Ovary (tissue), 9 donors: ENCODE data around the gene WNT11. TPM values are rescaled to one million over a fixed set of nuclear protein-coding genes. Genes with fewer than 3 reads are reported as not detected.

ENCODE experiments used
- DNase-seq, 5 donors: peaks; one replicate each; pipeline ENCODE4 v3.0.0-alpha.2; 2019 to 2020
- H3K27ac ChIP-seq, 2 donors: fragments of 200-600 bp; one replicate each; pipeline versions ENCODE4 v1.5.1 to v1.8.0; 2019 to 2022
- H3K27me3 ChIP-seq: fragments of 200-600 bp; one replicate; pipeline ENCODE4 v1.8.0; 2022
- H3K36me3 ChIP-seq: fragments of 200-600 bp; sonication (generic); one replicate; pipeline ENCODE4 v1.5.1; 2019
- H3K4me1 ChIP-seq: one replicate; pipeline ENCODE4 v1.8.1; 2013; ENCODE audit warnings: mild to moderate bottlenecking, moderate library complexity; ENCODE audit not compliant: insufficient read depth
- H3K4me3 ChIP-seq: fragments of 200-600 bp; sonication (generic); one replicate; pipeline ENCODE4 v1.5.1; 2017
- H3K9me3 ChIP-seq, 2 donors: fragments of 200-600 bp in 1 of 2; sonication (generic) in 1 of 2; one replicate each; pipeline versions ENCODE4 v1.5.1 to v1.8.1; 2013 to 2019; ENCODE audit warnings: mild to moderate bottlenecking in 1 of 2, moderate library complexity in 1 of 2
- CTCF ChIP-seq, 3 donors: fragments of 450-650 bp in 2 of 3; fragments of 200-600 bp in 1 of 3; IDR thresholded peaks; one replicate each; pipeline versions ENCODE4 v1.5.1 to v1.8.0; 2016 to 2022; ENCODE audit warnings: antibody characterized with exemption in 3 of 3, mild to moderate bottlenecking in 1 of 3
- EP300 ChIP-seq: sonication (generic); formaldehyde crosslinking; IDR thresholded peaks from one replicate; pipeline ENCODE4 v1.6.1; 2017; ENCODE audit warnings: antibody characterized with exemption
- POLR2A ChIP-seq: fragments of 450-650 bp; IDR thresholded peaks from one replicate; pipeline ENCODE4 v1.6.1; 2017; ENCODE audit warnings: antibody characterized with exemption, mild to moderate bottlenecking, moderate library complexity
- WGBS, 3 donors: extraction: QIAGEN DNeasy Blood & Tissue Kit in 1 of 3; methylation state at CpG; one replicate each; pipeline versions ENCODE4 v1.1.5 to v1.1.7; 2013 to 2017; 5-methylcytosine and 5-hydroxymethylcytosine counted together
- intact Hi-C, 4 donors: fragments of 100-400 bp; cut with DNase I; formaldehyde crosslinking; loops; one replicate each; pipeline versions ENCODE4 v1.11.0 to v1.15.1; 2022 to 2023
- polyA plus RNA-seq, 2 donors: library from polyadenylated mRNA; stranded (reverse); fragments of 200-250 nt in 1 of 2; fragments of 350-450 nt in 1 of 2; fragmentation: Illumina TruSeq in 1 of 2; extraction: RNeasy Lipid Tissue Mini Kit (QIAGEN cat#74804) in 1 of 2; gene quantifications; one replicate each; pipeline ENCODE4 v1.2.3, GENCODE V29; 2013 to 2014
- total RNA-seq, 7 donors: library from RNA; depleted of rRNA in 2 of 7; stranded (reverse); fragments of >200 nt in 2 of 7; fragmentation: NEBNext Ultra II Directional in 3 of 7; extraction: Animal tissue kit (Norgen Biotek cat#: 25700) in 3 of 7; gene quantifications; one replicate each; pipeline versions ENCODE4 v1.1.0 to v1.2.4, GENCODE V29; 2016 to 2023
- donor health status: DM: no; HTN: no; CAD: no; lungs with moderate emphysema.
- donor health status: DM: no; HTN: no; CAD: no.
- donor health status: Bipolar disorder and iron deficiency.
- donor health status: DM: yes; HTN: yes; CAD: no.
- donor health status: DM: no; HTN: no; CAD: no.
- donor health status: DM: yes; HTN: yes; CAD: no.

WNT11 gene
- total and polyA plus RNA-seq, 9 donors = 1.1 to 16.4 (median 3.5) TPM

GRCh38 chr11:76186776-76187279, 19.5 kb downstream of the WNT11 start:
- Histone ChIP-seq H3K27me3 (no peaks in the 10 kb centered on the region), H3K27ac (peak overlapping the region in 1 of 2 donors; percentile 89), H3K9me3 (no peaks in the 10 kb centered on the region), H3K36me3 (no peaks in the 10 kb centered on the region), H3K4me3 (no peak overlapping the region), H3K4me1 (peaks cover 28% of the 10 kb centered on the region)
- peak in 4 of 5 donors; percentile 37 to 60 (median 50) for DNase-seq
- intact Hi-C loops = no loop called here
- TF ChIP-seq EP300 = no peak
- no peak for TF ChIP-seq CTCF (IDR thresholded peaks at IDR 0.05)
- TF ChIP-seq POLR2A = no peak
- 66 to 85% (median 74%) methylated on average over 21 of the region's 21 CpGs for WGBS, 3 donors

GRCh38 chr11:76185931-76186401, 20.3 kb downstream of the WNT11 start:
- TF ChIP-seq EP300 (no peak), POLR2A (no peak)
- Histone ChIP-seq H3K27ac (peak overlapping the region; percentile 54 to 89), H3K36me3 (no peaks in the 10 kb centered on the region), H3K4me3 (no peak overlapping the region), H3K27me3 (no peaks in the 10 kb centered on the region), H3K4me1 (peaks cover 28% of the 10 kb centered on the region), H3K9me3 (no peaks in the 10 kb centered on the region)
- 3 to 21% (median 12%) methylated on average over 15 of the region's 15 CpGs for WGBS, 3 donors
- intact Hi-C loops = no loop called here
- peak; percentile 85 to 93 (median 90) for DNase-seq

- peak overlapping the region; percentile 54 to 89 for H3K27ac ChIP-seq
- TF ChIP-seq EP300 (no peak), POLR2A (no peak), CTCF (IDR thresholded peaks at IDR 0.05) (no peak)
- H3K9me3 ChIP-seq = no peaks in the 10 kb centered on the region
- intact Hi-C loops = no loop called here
- WGBS, 3 donors = 52 to 65% (median 60%) methylated on average over 10 of the region's 10 CpGs
- peak; percentile 44 to 70 (median 51) for DNase-seq
- no peaks in the 10 kb centered on the region for H3K27me3 ChIP-seq
- H3K4me3 ChIP-seq = no peak overlapping the region
- no peaks in the 10 kb centered on the region for H3K36me3 ChIP-seq
- peaks cover 24% of the 10 kb centered on the region for H3K4me1 ChIP-seq
Observed at GRCh38 chr11:76185511-76185910, 20.8 kb downstream of the WNT11 start.

- no peak for TF ChIP-seq CTCF (IDR thresholded peaks at IDR 0.05)
- no peak for TF ChIP-seq EP300
- TF ChIP-seq POLR2A = no peak
- WGBS, 3 donors = 38 to 49% (median 38%) methylated on average over 6 to 7 of the region's 7 CpGs
- Histone ChIP-seq H3K4me3 (no peak overlapping the region), H3K9me3 (no peaks in the 10 kb centered on the region), H3K27me3 (no peaks in the 10 kb centered on the region), H3K36me3 (no peaks in the 10 kb centered on the region), H3K27ac (peak overlapping the region in 1 of 2 donors; percentile 89), H3K4me1 (peaks cover 22% of the 10 kb centered on the region)
- DNase-seq = peak in 2 of 5 donors; percentile 30 to 47
- intact Hi-C loops = no loop called here
Observed at GRCh38 chr11:76184551-76184993, 21.7 kb downstream of the WNT11 start.

- Histone ChIP-seq H3K4me1 (peaks cover 14% of the 10 kb centered on the region), H3K4me3 (no peak overlapping the region), H3K27me3 (no peaks in the 10 kb centered on the region), H3K36me3 (no peaks in the 10 kb centered on the region), H3K27ac (no peak overlapping the region), H3K9me3 (no peaks in the 10 kb centered on the region)
- DNase-seq = no peak
- WGBS, 3 donors = 93 to 97% (median 95%) methylated on average over 15 of the region's 15 CpGs
- TF ChIP-seq POLR2A (no peak), CTCF (IDR thresholded peaks at IDR 0.05) (no peak), EP300 (no peak)
- intact Hi-C loops = no loop called here
Observed at GRCh38 chr11:76181371-76181770, 24.9 kb downstream of the WNT11 start.
